H1 (cell line): Measurements from ENCODE around the gene C22orf31.

ENCODE experiments used
- EP300 ChIP-seq, 2 experiments: IDR thresholded peaks; 1 replicate in 1 of 2; 2 replicates in 1 of 2; pipeline ENCODE4 v1.6.1; 2011 to 2012; ENCODE audit warnings: low read depth in 2 of 2, low read length in 2 of 2, mild to moderate bottlenecking in 2 of 2, borderline replicate concordance in 1 of 2, inconsistent platforms in 1 of 2, moderate library complexity in 1 of 2
- EZH2 ChIP-seq: fragments of 200-600 bp; sonication (generic); IDR thresholded peaks from 2 replicates; pipeline ENCODE4 v1.7.1; 2012; ENCODE audit warnings: low read depth, mild to moderate bottlenecking, moderate library complexity, low read length, inconsistent platforms; ENCODE audit not compliant: severe bottlenecking
- GABPA ChIP-seq: IDR thresholded peaks from 2 replicates; pipeline ENCODE4 v1.6.1; 2011; ENCODE audit warnings: mild to moderate bottlenecking, low read length, moderate library complexity, borderline replicate concordance; ENCODE audit not compliant: insufficient read depth
- POLR2A ChIP-seq, 2 experiments: IDR thresholded peaks; 1 replicate in 1 of 2; 2 replicates in 1 of 2; pipeline ENCODE4 v1.6.1; 2011; ENCODE audit warnings: low read depth in 2 of 2, low read length in 2 of 2, mild to moderate bottlenecking in 2 of 2; ENCODE audit errors: control extremely low read depth in 1 of 2
- RAD21 ChIP-seq, 2 experiments: IDR thresholded peaks in 1 of 2; conservative IDR thresholded peaks in 1 of 2; 2 replicates each; pipeline ENCODE4 v1.6.1; 2011; ENCODE audit warnings: low read depth in 2 of 2, low read length in 2 of 2, improper control_type of control experiment in 1 of 2, inconsistent platforms in 1 of 2, mild to moderate bottlenecking in 1 of 2, moderate library complexity in 1 of 2
- RNF2 ChIP-seq: fragments of 200-900, 300-1000 bp; sonication (generic); IDR thresholded peaks from 2 replicates; pipeline ENCODE4 v1.7.1; 2016; ENCODE audit warnings: borderline replicate concordance, low read depth, mild to moderate bottlenecking, antibody characterized with exemption, low read length; ENCODE audit not compliant: poor library complexity, severe bottlenecking; ENCODE audit errors: missing control alignments
- SAP30 ChIP-seq: fragments of 300-600 bp; sonication (generic); IDR thresholded peaks from 2 replicates; pipeline ENCODE4 v1.7.1; 2012; ENCODE audit warnings: low read length, moderate library complexity, mild to moderate bottlenecking, inconsistent platforms; ENCODE audit not compliant: insufficient read depth, insufficient replicate concordance
- SIN3A ChIP-seq, 2 experiments: IDR thresholded peaks in 1 of 2; conservative IDR thresholded peaks in 1 of 2; 2 replicates each; pipeline ENCODE4 v1.6.1; 2011 to 2012; ENCODE audit warnings: low read length in 2 of 2, improper control_type of control experiment in 1 of 2, low read depth in 1 of 2, mild to moderate bottlenecking in 1 of 2
- TAF1 ChIP-seq: IDR thresholded peaks from 2 replicates; pipeline ENCODE4 v1.6.1; 2011; ENCODE audit warnings: mild to moderate bottlenecking, low read depth, low read length
- USF2 ChIP-seq: IDR thresholded peaks from 2 replicates; pipeline ENCODE4 v1.6.1; 2011; ENCODE audit warnings: low read length, improper control_type of control experiment
- TF ChIP-seq, protein P1 (sequence below), 3 experiments: IDR thresholded peaks; 1 replicate in 2 of 3; 2 replicates in 1 of 3; pipeline versions ENCODE4 v1.5.1 to v1.6.1; 2011; ENCODE audit warnings: low read length in 3 of 3, mild to moderate bottlenecking in 3 of 3, inconsistent platforms in 2 of 3, low read depth in 1 of 3, moderate library complexity in 1 of 3; ENCODE audit not compliant: insufficient read depth in 1 of 3; ENCODE audit errors: control extremely low read depth in 1 of 3

GRCh38 chr22:29081517-29082236 lies 20.0 kb upstream of the C22orf31 start:
- TF ChIP-seq, protein P1, sequence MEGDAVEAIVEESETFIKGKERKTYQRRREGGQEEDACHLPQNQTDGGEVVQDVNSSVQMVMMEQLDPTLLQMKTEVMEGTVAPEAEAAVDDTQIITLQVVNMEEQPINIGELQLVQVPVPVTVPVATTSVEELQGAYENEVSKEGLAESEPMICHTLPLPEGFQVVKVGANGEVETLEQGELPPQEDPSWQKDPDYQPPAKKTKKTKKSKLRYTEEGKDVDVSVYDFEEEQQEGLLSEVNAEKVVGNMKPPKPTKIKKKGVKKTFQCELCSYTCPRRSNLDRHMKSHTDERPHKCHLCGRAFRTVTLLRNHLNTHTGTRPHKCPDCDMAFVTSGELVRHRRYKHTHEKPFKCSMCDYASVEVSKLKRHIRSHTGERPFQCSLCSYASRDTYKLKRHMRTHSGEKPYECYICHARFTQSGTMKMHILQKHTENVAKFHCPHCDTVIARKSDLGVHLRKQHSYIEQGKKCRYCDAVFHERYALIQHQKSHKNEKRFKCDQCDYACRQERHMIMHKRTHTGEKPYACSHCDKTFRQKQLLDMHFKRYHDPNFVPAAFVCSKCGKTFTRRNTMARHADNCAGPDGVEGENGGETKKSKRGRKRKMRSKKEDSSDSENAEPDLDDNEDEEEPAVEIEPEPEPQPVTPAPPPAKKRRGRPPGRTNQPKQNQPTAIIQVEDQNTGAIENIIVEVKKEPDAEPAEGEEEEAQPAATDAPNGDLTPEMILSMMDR (IDR thresholded peaks at IDR 0.05; ENCODE audit: control extremely low read depth in 1 of 3, insufficient read depth in 1 of 3, low read depth in 1 of 3, low read length in 3 of 3): no peak
- TF ChIP-seq USF2 (no peak), GABPA (no peak), EZH2 (no peak), POLR2A (IDR thresholded peaks at IDR 0.05; ENCODE audit: control extremely low read depth in 1 of 2, low read depth in 2 of 2, low read length in 2 of 2) (no peak), EP300 (IDR thresholded peaks at IDR 0.05; ENCODE audit: borderline replicate concordance in 1 of 2, low read depth in 2 of 2, low read length in 2 of 2) (no peak), TAF1 (no peak), RNF2 (no peak), RAD21 (IDR thresholded peaks at IDR 0.05 in 1 of 2, conservative IDR thresholded peaks at IDR 0.05 in 1 of 2; ENCODE audit: low read depth in 2 of 2, low read length in 2 of 2) (no peak), SIN3A (conservative IDR thresholded peaks at IDR 0.05 in 1 of 2, IDR thresholded peaks at IDR 0.05 in 1 of 2; ENCODE audit: low read depth in 1 of 2, low read length in 2 of 2) (no peak), SAP30 (no peak)
